IMR-90 (cell line): ENCODE data around the gene TENM4.

Source experiments
- MAFK ChIP-seq: IDR thresholded peaks from 2 replicates; pipeline ENCODE4 v1.6.1; 2012; ENCODE audit warnings: low read depth, low read length, improper control_type of control experiment
- POLR2A ChIP-seq: IDR thresholded peaks from 2 replicates; pipeline ENCODE4 v1.6.1; 2012; ENCODE audit warnings: mild to moderate bottlenecking, low read depth, low read length
- RAD21 ChIP-seq: IDR thresholded peaks from 2 replicates; pipeline ENCODE4 v1.6.1; 2012; ENCODE audit warnings: low read length, improper control_type of control experiment
- RCOR1 ChIP-seq: IDR thresholded peaks from 2 replicates; pipeline ENCODE4 v1.6.1; 2012; ENCODE audit warnings: mild to moderate bottlenecking, low read length, improper control_type of control experiment; ENCODE audit not compliant: insufficient replicate concordance
- SMC3 ChIP-seq: fragments of 150-350 bp; IDR thresholded peaks from 2 replicates; pipeline ENCODE4 v1.6.1; 2016; ENCODE audit warnings: low read depth, mild to moderate bottlenecking, antibody characterized with exemption, low read length, moderate library complexity
- TF ChIP-seq, protein P1 (sequence below): conservative IDR thresholded peaks from 2 replicates; pipeline ENCODE4 v1.5.1; 2012; ENCODE audit warnings: mild to moderate bottlenecking, low read depth, low read length, improper control_type of control experiment

DNA sequence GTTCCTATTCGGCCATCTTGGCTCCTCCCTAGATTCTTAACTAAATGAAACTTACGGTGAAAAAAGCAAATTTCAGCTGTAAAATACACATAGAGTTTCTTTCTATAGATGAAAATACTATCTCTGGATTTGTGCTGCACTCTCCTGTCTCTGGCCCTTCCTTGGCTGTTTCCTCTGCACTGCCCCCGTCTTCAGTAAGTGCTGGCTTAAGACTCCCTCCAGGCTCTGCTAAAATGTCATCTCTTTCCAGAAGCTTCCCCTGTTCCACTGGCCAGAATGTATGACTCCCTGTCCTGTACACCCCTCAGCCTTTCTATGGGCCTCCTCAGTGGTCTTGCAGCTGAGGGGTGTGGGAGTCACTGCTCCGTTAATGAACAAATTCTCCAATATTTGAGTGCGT lies 757.1 kb downstream of the TENM4 start:
- TF ChIP-seq SMC3, result no peak
- TF ChIP-seq, protein P1, sequence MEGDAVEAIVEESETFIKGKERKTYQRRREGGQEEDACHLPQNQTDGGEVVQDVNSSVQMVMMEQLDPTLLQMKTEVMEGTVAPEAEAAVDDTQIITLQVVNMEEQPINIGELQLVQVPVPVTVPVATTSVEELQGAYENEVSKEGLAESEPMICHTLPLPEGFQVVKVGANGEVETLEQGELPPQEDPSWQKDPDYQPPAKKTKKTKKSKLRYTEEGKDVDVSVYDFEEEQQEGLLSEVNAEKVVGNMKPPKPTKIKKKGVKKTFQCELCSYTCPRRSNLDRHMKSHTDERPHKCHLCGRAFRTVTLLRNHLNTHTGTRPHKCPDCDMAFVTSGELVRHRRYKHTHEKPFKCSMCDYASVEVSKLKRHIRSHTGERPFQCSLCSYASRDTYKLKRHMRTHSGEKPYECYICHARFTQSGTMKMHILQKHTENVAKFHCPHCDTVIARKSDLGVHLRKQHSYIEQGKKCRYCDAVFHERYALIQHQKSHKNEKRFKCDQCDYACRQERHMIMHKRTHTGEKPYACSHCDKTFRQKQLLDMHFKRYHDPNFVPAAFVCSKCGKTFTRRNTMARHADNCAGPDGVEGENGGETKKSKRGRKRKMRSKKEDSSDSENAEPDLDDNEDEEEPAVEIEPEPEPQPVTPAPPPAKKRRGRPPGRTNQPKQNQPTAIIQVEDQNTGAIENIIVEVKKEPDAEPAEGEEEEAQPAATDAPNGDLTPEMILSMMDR, result no peak
- no peak for TF ChIP-seq RAD21
- no peak for TF ChIP-seq POLR2A
- TF ChIP-seq MAFK, result no peak
- TF ChIP-seq RCOR1, result no peak
